NCI-H524 (cell line): Measurements from ENCODE around the gene RNF26.

ENCODE experiments used
- DNase-seq, 2 experiments: peaks; one replicate each; lab custom pipeline; 2025; lab: John Stamatoyannopoulos, UW

RNF26 gene

DNA sequence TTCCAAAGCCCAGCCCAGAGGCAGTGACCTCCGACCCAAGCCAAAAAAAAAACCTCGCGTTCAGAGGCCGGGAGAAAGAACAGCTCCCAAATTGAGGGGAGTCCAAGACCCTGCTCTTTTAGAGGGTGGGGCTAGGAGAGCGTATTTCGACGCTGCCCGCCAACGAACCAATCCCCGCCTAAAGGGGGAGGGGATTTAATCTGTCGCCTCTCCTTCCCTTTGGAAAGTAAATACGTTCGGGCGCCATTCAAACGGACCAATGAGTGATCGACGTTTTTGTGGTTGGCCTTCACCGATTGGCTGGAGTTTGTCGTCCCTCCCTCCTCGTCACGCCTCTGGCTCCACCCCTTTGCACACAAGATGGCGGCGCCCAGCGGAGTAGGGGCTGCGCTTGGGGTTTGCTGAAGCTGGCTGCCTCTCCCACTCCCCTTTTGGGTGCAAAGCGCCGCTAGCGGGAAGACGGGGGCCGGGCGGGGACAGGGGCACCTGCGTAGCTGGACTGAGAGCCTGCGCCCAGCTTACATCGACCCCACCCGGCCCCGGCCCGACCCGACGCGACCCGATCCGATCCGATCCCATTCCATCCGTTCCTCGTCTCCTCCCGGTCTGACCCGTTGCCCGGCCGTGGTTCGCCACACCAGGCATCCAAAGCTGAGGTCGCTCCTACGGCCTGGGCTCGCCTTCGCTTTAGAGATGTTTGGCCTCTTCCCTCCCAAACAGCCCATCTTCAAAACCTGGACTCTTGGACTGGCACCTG, at the start of gene RNF26:
Gene RNF26 (plus strand): TSS at position 354 of the 757 bp plus-strand sequence. CDS start 596 bp downstream, outside the sequence.
- DNase-seq: peak; percentile 96 to 98

DNA sequence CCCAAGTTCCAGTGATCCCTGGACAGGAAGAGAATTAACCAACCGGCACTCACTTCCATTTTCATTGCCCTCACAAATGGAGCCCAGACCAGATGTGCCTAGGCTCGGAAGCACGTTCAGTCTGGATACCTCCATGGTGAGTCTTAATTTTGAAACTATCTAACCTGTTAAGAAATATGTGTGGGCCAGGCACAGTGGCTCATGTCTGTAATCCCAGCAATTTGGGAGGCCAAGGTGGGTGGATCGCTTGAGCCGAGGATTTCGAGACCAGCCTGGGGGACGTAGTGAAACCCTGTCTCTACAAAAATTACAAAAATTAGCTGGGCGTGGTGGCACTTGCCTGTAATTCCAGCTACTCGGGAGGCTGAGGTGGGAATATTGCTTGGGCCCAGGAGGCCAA, 48.9 kb upstream of the RNF26 start:
- DNase-seq: no peak

DNA sequence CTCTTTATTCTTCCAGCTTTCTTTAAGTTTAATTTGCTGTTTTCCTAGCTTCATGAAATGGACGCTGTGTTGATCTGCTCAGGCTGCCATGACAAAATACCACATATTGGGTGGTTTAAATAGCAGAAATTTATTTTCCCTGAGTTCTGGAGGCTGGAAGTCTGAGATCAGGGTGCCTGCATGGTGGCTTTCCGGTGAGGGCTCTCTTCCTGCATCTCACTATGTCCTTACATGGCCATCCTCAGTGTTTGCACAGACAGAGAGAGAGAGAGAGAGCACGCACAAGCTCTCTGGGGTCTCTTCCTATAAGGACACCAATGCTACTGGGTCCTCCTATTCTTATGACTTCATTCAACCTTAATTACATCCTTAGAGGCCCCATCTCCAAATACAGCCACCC, 46.1 kb upstream of the RNF26 start:
- no peak for DNase-seq

- DNase-seq: no peak
Observed at GRCh38 chr11:119290894-119291497, 43.3 kb upstream of the RNF26 start.

- no peak for DNase-seq
Observed at GRCh38 chr11:119293461-119293860, 40.9 kb upstream of the RNF26 start.

DNA sequence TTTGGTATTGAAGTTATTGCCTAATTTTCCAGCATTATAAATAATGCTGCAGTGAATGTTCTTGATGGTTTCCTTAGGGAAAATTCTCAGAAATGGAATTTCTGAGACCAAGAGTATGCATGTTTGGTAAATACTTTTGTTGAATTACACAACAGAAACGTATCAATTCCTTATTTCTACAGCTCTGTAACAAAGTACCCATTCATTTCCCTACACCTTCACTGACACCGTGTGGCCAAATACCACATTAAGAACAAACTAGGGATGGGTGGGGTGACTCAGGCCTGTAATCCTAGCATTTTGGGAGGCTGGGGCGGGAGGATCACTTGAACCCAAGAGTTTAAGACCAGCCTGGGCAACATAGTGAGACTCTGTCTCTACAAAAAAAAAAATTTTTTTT, 39.1 kb upstream of the RNF26 start:
- DNase-seq: peak in 1 of 2 experiments; percentile 12

- DNase-seq: no peak
Observed at GRCh38 chr11:119297938-119298337, 36.4 kb upstream of the RNF26 start.

DNA sequence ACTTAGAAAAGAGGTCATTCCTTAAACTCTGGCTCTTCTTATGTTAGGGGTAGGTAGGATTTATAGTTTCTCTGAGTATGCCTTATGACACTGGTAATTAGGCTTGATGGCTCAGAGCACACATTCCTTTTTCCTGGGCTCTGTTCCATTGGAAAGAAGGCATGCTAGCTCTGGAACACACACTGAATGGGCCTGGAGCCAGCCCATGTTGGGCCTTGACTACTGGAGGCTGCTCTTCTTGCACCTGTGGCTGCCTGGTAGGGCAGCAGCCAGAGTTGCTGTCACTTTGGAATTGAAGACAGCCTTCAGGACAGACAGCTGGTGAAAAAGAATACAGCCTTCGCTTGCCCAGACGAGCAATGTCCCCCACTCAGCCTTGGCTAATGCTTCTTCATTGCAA, 35.6 kb upstream of the RNF26 start:
- no peak for DNase-seq

GRCh38 chr11:119299416-119299815, 34.9 kb upstream of the RNF26 start:
- DNase-seq: no peak

GRCh38 chr11:119300198-119300964, 33.9 kb upstream of the RNF26 start:
- no peak for DNase-seq

DNA sequence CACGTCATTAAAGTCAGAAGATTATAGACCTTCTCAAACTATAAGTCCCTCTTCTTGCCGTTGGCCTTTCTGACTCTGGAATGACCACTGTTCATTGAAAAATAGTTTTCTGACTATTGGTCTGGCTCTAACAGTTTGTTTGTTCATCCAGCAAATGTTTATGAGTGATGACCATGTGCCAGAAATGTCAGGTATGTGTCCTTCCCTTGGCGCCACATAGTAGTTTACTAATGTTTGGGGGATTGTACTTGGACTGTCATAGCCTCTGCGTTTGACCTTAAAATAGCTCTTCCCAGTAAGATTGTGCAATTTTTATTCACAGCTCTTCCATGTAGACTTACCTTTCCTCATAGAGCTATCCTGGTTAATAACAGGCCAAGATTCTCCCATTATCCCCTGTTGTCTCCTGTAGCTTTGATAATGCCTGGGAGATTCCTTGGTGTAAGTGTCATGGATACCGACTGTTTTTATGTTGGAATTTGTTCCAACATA, 31.1 kb upstream of the RNF26 start:
- no peak for DNase-seq

DNA sequence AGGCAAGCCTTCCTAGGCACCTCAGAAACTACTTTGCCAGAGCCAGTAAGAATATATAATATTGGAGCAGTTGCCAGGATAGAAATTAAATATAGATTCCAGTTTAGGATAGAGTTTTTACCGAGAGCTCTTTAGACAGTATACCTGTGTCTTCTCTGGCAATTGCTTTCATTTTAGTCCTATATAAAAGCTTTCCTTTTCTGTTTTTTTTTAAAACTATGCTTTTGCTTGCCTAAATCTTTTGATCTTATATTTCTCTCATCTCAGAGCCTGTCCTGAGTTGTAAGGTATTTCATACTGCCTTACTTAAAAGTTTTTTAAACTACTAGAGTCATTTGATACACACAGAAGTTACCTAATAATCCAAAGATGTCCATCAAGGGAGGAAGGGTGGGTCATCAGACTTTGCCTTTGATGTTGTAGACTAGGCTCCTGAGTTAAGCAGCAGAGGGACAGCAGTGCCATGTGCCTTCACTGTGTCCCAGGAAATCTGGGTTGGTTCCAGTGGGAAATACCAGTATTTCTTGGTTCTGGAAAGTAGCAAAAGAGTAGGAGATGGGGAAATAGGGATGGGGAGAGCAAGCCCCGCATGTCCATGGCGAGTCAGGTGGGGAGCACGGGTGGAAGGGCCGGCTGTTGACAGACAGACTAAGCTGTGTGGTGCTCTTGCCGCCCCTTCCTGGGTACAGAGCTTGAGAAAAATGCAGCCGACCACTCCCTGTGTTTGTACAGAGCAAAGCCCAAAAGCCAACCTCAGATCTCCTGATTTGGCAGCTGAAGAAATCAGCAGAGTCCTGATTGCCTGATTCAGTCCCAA, 28.6 kb upstream of the RNF26 start:
- no peak for DNase-seq

DNA sequence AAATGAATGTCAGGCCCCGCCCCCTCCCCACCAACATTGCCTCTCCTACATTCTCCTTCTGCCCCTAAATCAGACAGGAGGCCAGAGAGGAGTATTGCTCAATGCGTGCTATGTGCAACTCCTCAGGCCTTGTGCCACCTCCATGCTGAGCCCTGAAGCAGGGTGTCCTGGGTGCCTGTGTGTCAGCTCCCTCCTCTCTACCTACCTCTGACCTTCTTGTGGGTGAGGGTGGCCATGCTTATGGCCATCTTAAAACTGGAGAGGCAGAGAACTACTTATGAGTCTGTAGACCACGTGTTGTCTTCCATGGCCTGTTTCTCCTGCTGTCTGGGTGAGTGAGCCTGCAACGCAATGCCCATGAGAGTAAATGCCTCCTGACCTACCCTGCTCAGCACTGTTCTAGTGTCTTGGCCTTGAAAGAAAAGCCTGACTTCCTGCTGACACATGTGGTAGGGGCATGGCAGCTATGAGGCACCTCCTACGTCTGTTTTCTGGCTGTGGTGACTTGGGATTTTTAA, 27.9 kb upstream of the RNF26 start:
- DNase-seq: no peak

- peak in 1 of 2 experiments; percentile 23 for DNase-seq
Observed at GRCh38 chr11:119307219-119307618, 27.1 kb upstream of the RNF26 start.

- DNase-seq: no peak
Observed at GRCh38 chr11:119307974-119308373, 26.4 kb upstream of the RNF26 start.

DNA sequence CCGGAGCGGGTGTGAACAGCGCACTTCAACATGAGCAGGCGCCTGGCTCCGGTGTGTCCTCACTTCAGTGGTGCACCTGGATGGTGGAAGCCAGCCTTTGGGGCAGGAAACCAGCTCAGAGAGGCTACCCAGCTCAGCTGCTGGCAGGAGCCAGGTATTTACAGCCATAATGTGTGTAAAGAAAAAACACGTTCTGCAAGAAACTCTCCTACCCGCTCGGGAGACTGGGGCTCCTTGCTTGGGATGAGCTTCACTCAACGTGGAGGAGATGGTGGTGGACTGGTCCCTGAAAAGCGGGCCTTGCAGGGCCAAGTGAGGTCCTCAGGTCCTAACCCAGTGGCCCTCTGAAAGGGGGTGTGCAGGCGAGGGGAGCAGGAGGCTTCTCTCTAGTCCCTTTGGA, 24.9 kb upstream of the RNF26 start:
- no peak for DNase-seq

- DNase-seq: no peak
Observed at GRCh38 chr11:119309953-119310681, 24.2 kb upstream of the RNF26 start.

DNA sequence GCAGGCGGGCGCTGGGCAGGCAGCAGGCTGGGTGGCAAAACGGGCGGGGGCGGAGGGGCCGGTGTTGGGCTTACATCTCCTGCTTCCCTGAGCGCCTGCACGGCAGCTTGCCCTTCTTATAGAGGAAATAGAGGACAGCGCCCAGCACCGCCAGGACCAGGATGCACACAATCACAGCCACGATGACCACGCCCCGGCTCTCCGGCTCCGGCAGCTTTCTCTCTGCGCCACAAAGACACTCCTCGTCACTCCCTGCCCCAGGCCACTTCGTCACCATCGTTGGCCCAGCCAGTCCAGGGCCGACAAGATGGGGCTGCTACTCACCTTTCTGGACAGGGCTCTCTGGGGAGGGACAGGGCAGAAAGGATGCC, 23.7 kb upstream of the RNF26 start:
- no peak for DNase-seq

- DNase-seq: no peak
Observed at GRCh38 chr11:119314726-119315125, 19.6 kb upstream of the RNF26 start.

DNA sequence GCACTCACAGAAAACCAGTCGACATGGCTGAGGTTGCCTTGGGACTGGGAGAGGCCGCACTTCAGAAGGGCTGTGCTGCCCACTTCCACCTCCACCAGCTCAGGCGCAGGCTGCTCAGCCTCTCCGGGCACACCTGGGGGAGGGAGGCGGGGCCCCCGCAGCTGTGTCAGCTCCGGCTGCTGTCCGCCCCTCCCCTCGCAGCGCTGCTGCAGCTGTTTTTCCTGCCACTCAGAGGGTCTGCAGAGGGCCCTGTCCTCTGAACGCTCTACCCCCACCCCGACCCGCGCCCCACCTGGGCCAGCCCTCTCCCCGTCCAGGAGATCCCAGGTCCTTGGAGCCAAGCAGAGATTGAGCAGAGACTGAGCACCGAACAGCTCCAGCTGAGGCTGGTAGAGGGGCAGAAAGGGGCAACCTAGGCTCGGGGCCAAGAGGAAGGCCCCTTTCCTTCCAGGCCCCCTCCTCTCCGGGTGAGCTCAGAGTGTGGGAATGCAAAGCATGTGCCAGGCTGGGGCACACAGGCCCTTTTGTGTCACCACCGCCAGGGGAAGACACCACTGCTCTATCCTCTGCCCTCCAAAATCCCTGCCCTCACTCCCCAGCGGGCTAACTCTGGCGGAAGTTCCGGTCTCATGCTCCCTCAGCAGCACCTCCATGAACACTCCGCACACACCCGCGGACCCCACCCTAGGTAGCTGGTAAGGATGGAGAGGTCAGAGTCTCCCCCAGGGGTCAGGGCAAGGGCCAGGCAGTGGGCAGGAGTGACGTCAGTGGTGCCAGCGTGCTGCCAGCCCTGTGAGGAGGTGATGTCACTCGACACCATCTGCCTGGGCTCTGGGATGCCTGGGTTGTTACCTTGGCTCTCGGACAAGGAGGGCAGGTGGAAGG, 19.0 kb upstream of the RNF26 start:
- peak in 1 of 2 experiments; percentile 47 for DNase-seq
